ENCODE data around the gene RGS3. TPM values are rescaled to one million over a fixed set of nuclear protein-coding genes. Genes with fewer than 3 reads are reported as not detected.
A peak's percentile ranks its signal among the peaks of the same experiment; 100 is the strongest.
"Not testable (repeated sequence)": the region's sequence is repeated elsewhere in the genome, so short reads cannot be mapped to it uniquely, and the experiment has no call there.

Gene RGS3
- total RNA-seq, 1 experiment from 2014 or later, result 148 TPM

- Histone ChIP-seq H3K9me3 (no peaks in the 10 kb centered on the region), H3K4me3 (no peak overlapping the region), H3K27me3 (no peaks in the 10 kb centered on the region), H3K36me3 (no peaks in the 10 kb centered on the region)
- no peak for DNase-seq
Measured at GRCh38 chr9:113628621-113629020, 165.1 kb downstream of the RGS3 start.

DNA sequence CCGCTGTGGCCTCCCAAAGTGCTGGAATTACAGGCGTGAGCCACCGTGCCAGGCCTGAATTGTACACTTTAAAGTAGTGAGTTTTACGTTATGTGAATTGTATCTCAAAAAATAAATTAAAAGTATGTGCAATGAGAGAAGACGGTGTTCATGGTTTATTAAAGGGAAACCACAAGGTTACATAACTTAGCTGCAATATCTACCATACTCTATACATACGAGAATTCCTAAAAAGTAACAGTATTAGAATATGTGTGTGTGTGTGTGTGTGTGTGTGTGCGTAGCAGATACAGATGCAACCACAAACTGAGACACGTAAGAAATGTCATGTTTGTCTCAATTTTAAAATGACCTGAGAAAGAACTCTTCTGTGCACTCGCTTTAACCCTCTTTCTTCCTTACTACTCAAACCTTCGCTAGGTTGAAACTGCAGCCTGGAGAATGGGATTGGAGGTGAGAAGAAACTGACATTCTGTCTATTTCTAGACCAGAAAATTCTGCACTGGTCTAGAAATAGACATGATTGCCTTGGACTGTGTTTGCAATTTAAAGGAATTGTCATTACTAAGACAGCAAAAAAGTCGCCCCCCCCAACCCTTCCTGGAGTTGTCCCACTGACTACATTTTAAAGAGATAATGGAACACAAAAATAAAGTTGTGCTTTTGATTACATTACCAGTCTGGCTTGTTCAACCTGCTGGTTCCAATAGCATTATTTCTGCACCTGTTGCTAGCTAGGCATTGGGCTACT lies 167.0 kb downstream of the RGS3 start:
- H3K27me3 ChIP-seq, result no peaks in the 10 kb centered on the region
- H3K9me3 ChIP-seq, result no peaks in the 10 kb centered on the region
- DNase-seq, result no peak
- no peaks in the 10 kb centered on the region for H3K36me3 ChIP-seq
- no peak overlapping the region for H3K4me3 ChIP-seq

- peak; percentile 34 for DNase-seq
Measured at GRCh38 chr9:113631137-113631765, 167.7 kb downstream of the RGS3 start.

GRCh38 chr9:113631871-113632665 lies 168.5 kb downstream of the RGS3 start:
- no peaks in the 10 kb centered on the region for H3K36me3 ChIP-seq
- H3K9me3 ChIP-seq, result no peaks in the 10 kb centered on the region
- H3K27me3 ChIP-seq, result no peaks in the 10 kb centered on the region
- DNase-seq, result no peak
- H3K4me3 ChIP-seq, result no peak overlapping the region

More at GRCh38 chr9:113631137-113631765, 167.7 kb downstream of the RGS3 start:
- H3K9me3 ChIP-seq, result no peaks in the 10 kb centered on the region
- H3K36me3 ChIP-seq, result no peaks in the 10 kb centered on the region
- no peaks in the 10 kb centered on the region for H3K27me3 ChIP-seq
- no peak overlapping the region for H3K4me3 ChIP-seq

DNA sequence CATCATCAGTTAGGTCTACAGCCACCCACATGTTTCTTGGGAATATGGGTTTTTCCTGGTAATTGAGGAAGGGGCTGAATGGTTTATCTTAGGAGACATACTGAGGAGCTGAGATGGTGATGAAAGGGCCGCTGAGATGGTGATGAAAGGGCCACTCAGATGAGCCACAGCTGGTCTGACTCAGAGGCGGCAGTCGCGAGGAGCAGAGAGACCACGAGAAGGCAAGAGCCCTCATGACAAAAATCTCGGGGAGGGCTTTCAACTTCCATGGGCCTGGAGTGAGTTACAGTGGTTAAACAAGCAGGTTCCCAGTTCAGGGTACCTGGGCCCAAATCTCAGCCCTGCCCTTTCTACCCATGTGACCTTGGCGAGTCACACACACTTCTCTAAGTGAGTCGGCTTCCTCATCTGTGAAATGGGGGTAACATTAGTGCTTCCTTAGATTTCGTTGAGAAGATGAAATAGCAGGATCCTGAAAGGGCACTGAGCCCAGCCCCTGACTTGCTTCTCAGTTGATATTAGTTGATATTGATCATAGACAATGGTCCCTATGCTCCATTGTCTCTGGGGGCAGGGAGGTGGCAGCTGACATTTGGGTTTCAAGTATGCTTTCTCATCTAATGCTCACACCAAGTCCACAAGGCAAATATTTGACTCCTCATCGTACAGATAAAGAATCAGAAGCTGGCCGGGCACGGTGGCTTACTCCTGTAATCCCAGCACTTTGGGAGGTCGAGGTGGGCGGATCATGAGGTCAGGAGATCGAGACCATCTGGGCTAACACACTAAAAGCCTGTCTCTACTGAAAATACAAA lies 169.5 kb downstream of the RGS3 start:
- DNase-seq, result no peak
- Histone ChIP-seq H3K27me3 (no peaks in the 10 kb centered on the region), H3K9me3 (no peaks in the 10 kb centered on the region), H3K4me3 (no peak overlapping the region), H3K36me3 (no peaks in the 10 kb centered on the region)

DNA sequence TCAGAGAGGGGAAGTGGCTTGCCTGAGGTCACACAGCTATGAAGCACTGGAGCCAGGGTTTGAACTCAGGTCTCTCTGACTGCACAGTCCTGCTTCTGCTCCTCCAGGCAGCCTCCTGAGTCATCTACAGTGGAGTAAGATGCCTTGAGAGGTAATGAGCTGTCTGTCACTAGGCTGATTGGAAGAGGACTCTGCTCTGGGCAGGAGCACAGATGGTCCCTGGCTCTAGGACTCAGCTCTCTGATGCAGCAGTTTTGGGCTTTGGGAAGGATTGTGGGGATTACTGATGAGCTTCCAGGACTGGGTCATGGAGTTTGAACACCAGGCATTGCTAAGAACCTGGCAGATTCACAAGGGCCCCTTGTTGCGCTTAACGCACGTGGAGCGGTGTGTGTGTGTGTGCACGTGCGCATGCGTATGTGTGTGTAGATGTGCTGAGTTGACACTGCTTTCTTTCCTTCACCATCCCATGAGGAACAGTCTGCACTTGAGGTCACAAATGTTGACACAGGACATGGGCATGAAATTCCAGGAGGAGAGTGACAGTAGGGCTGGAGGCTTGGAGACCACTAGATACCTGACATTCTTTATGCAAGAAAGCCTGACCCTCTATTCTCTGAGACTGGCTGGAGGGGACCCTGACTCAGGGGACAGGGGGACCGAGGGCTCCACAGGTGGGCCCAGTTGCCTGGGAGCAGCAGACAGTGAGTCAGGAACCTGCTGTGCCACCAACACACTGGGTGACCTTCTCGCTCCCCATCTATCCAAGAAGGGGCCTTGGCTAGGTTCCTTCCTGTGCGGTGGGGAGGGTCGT lies 170.5 kb downstream of the RGS3 start:
- H3K36me3 ChIP-seq, result no peaks in the 10 kb centered on the region
- no peaks in the 10 kb centered on the region for H3K9me3 ChIP-seq
- H3K27me3 ChIP-seq, result no peaks in the 10 kb centered on the region
- no peak overlapping the region for H3K4me3 ChIP-seq
- no peak for DNase-seq

GRCh38 chr9:113634596-113635515 lies 171.3 kb downstream of the RGS3 start:
- DNase-seq, result no peak
- Histone ChIP-seq H3K36me3 (no peaks in the 10 kb centered on the region), H3K9me3 (no peaks in the 10 kb centered on the region), H3K27me3 (no peaks in the 10 kb centered on the region), H3K4me3 (no peak overlapping the region)

DNA sequence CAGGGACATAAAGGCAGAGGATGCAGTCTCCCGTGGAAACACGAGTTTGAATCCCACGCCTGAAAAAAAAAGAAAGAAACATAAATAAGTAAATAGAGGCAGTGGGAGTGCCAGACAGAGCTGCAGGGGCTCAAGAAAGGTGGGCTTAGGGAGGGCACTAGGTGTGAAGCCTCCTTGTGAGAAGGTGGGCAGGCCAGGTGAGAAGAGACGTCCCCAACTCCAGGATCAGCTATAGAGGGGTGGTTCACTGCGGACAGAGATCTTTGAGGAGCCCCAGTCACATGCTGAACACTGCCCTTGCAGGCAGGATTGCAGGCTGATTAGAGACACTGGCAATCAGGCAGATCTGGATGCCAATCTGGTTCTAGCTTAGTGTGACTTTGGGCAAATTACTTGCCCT lies 172.1 kb downstream of the RGS3 start:
- no peaks in the 10 kb centered on the region for H3K9me3 ChIP-seq
- H3K27me3 ChIP-seq, result no peaks in the 10 kb centered on the region
- H3K36me3 ChIP-seq, result no peaks in the 10 kb centered on the region
- no peak overlapping the region for H3K4me3 ChIP-seq
- no peak for DNase-seq

GRCh38 chr9:113636165-113636564 lies 172.6 kb downstream of the RGS3 start:
- DNase-seq, result no peak
- H3K4me3 ChIP-seq, result no peak overlapping the region
- H3K27me3 ChIP-seq, result no peaks in the 10 kb centered on the region
- no peaks in the 10 kb centered on the region for H3K36me3 ChIP-seq
- no peaks in the 10 kb centered on the region for H3K9me3 ChIP-seq

GRCh38 chr9:113636693-113637092 lies 173.2 kb downstream of the RGS3 start:
- Histone ChIP-seq H3K9me3 (no peaks in the 10 kb centered on the region), H3K27me3 (no peaks in the 10 kb centered on the region), H3K4me3 (no peak overlapping the region), H3K36me3 (no peaks in the 10 kb centered on the region)
- DNase-seq, result no peak

DNA sequence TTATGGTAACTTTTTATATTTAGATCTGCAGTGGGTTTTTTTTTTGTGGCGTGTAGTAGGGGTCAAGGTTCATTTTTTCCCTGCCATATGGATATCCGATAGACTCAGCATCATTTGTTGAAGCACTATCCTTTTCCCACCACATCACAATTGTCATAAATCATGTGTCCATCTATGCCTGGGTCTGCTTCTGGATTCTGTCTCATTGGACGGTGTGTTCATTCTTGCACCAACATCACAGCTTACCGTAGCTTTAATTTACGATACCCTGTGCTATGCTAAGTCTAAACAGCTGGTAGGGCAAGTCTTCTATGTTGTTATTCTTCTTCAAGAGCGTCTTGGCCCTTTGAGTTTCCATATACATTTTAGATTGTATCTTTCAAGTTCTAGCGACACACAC lies 175.0 kb downstream of the RGS3 start:
- Histone ChIP-seq H3K4me3 (no peak overlapping the region), H3K9me3 (0 out of 2 replicates have a peak, but pooled peaks cover 2% of the 10 kb centered on the region), H3K36me3 (no peaks in the 10 kb centered on the region), H3K27me3 (no peaks in the 10 kb centered on the region)
- DNase-seq, result no peak

DNA sequence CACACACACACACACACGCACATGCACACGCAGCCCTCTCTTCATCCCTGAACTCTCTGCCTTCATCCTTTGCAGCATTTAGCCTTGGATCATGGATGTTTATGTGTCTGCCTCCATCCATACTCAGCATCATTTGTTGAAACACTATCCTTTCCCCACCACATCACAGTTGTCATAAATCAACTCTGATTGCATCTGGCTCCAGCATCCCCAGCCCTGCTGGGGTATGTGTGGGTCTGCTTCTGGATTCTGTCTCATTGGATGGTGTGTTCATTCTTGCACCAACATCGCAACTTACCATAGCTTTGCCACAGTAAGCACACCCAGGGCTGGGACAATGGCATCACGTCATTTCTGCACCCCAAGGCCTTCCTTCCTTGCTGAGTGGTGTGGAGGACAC lies 175.4 kb downstream of the RGS3 start:
- Histone ChIP-seq H3K36me3 (no peaks in the 10 kb centered on the region), H3K4me3 (no peak overlapping the region), H3K27me3 (no peaks in the 10 kb centered on the region), H3K9me3 (0 out of 2 replicates have a peak, but pooled peaks cover 2% of the 10 kb centered on the region)
- no peak for DNase-seq

GRCh38 chr9:113639411-113639970 lies 176.0 kb downstream of the RGS3 start:
- not testable (repeated sequence) for DNase-seq, H3K36me3 ChIP-seq, H3K4me3 ChIP-seq, H3K9me3 ChIP-seq, H3K27me3 ChIP-seq

DNA sequence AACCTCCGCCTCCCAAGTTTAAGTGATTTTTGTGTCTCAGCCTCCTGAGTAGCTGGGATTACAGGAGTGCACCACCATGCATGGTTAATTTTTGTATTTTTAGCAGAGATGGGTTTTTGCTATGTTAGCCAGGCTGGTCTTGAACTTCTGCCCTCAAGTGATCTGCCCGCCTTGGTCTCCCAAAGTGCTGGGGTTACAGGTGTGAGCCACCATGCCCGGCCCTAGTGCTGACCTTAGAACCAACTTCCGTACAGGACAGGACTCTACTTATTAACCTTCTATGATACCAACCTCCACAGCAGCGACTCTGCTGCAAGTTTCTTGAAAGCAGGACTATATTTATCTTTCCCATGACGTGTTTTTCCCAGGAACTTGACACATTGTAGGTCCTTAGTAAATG lies 176.9 kb downstream of the RGS3 start:
- no peaks in the 10 kb centered on the region for H3K27me3 ChIP-seq
- H3K9me3 ChIP-seq, result 0 out of 2 replicates have a peak, but pooled peaks cover 2% of the 10 kb centered on the region
- no peak for DNase-seq
- H3K36me3 ChIP-seq, result no peaks in the 10 kb centered on the region
- H3K4me3 ChIP-seq, result no peak overlapping the region
